ENCODE measurements around the gene ADAM15.

DNA sequence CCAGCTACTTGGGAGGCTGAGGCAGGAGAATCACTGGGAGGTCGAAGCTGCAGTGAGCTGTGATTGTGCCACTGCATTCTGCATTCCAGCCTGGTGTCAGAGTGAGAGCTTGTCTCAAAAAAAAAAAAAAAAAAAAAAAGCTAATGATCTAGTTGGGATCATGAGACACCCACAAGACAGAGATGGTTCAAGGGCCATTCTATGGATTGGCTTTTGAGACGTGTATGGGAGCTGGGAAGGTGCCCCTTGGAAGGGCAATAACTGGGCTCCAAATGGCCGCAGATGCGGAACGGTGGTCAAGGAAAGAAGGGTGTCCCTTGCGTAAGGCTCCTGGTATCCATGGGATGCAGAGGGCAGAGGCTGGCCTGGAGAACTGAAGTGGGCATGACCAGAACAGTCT, 6.8 kb upstream of the ADAM15 start:
- TF ChIP-seq, protein P1, sequence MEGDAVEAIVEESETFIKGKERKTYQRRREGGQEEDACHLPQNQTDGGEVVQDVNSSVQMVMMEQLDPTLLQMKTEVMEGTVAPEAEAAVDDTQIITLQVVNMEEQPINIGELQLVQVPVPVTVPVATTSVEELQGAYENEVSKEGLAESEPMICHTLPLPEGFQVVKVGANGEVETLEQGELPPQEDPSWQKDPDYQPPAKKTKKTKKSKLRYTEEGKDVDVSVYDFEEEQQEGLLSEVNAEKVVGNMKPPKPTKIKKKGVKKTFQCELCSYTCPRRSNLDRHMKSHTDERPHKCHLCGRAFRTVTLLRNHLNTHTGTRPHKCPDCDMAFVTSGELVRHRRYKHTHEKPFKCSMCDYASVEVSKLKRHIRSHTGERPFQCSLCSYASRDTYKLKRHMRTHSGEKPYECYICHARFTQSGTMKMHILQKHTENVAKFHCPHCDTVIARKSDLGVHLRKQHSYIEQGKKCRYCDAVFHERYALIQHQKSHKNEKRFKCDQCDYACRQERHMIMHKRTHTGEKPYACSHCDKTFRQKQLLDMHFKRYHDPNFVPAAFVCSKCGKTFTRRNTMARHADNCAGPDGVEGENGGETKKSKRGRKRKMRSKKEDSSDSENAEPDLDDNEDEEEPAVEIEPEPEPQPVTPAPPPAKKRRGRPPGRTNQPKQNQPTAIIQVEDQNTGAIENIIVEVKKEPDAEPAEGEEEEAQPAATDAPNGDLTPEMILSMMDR (IDR thresholded peaks at IDR 0.05; ENCODE audit: poor library complexity, severe bottlenecking): no peak
- TF ChIP-seq EP300 (conservative IDR thresholded peaks at IDR 0.05; ENCODE audit: poor library complexity, severe bottlenecking): no peak
- TF ChIP-seq RAD21 (conservative IDR thresholded peaks at IDR 0.05): no peak
- TF ChIP-seq SMC3 (conservative IDR thresholded peaks at IDR 0.05; ENCODE audit: poor library complexity): no peak
- no peak for TF ChIP-seq MXI1 (conservative IDR thresholded peaks at IDR 0.05; ENCODE audit: poor library complexity, severe bottlenecking)
- no peak for TF ChIP-seq POLR2AphosphoS5 (IDR thresholded peaks at IDR 0.05)
- TF ChIP-seq TAF1 (IDR thresholded peaks at IDR 0.05; ENCODE audit: low read depth): no peak
- no peak for TF ChIP-seq EZH2 (IDR thresholded peaks at IDR 0.05; ENCODE audit: borderline replicate concordance, insufficient read depth, low read length, poor library complexity, severe bottlenecking)

Measured in neural cell (in vitro differentiated cells).